Skeletal muscle satellite cell (primary cell): Measurements from ENCODE around the gene MAP2K1.

Experiments
- H3K27me3 ChIP-seq: 2 replicates; pipeline ENCODE4 v1.7.0; 2013; ENCODE audit warnings: low read length; ENCODE audit not compliant: control insufficient read depth, insufficient read depth
- H3K36me3 ChIP-seq: 2 replicates; pipeline ENCODE4 v1.7.0; 2013; ENCODE audit warnings: mild to moderate bottlenecking, control low read depth, low read length; ENCODE audit not compliant: insufficient read depth
- H3K4me1 ChIP-seq: 2 replicates; pipeline ENCODE4 v1.7.0; 2013; ENCODE audit warnings: low read length; ENCODE audit not compliant: control insufficient read depth, insufficient read depth
- H3K4me2 ChIP-seq: 2 replicates; pipeline ENCODE4 v1.7.0; 2013; ENCODE audit warnings: mild to moderate bottlenecking, low read length
- H3K4me3 ChIP-seq: 2 replicates; pipeline ENCODE4 v1.7.0; 2013; ENCODE audit warnings: low read length
- H3K9ac ChIP-seq: 2 replicates; pipeline ENCODE4 v1.7.0; 2013; ENCODE audit warnings: mild to moderate bottlenecking, low read depth, low read length, moderate library complexity
- H3K9me3 ChIP-seq: replicated peaks from 2 replicates; pipeline ENCODE4 v1.7.0; 2013; ENCODE audit warnings: mild to moderate bottlenecking, control low read depth, low read length

Gene MAP2K1

DNA sequence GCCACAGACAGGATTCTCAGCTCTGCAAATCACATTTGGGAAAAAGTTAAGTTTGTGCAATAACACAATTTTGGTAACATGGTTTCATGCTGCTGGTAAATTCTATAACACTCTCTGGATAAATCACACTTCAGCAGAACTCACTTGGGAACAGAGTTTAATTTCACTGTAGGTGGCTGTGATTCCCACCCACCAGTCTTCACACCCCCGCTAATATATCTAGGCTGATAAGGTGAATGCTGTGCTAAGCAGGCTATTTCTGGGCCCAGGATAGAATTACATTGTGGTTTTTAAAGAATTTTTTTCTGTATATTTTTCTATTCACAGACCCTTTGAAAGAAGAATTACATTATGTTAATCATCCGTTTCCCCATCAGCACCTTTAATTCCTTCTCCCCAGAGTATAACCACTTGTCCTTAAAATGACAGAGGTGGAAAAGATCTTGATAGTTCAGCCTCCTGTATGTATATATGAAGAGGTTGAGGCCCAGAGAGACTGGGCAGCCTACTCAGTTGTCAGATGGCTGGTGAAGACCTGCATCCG is 22.9 kb downstream of the MAP2K1 start:
- Histone ChIP-seq H3K36me3 (no peaks in the 10 kb centered on the region), H3K4me1 (peaks cover 24% of the 10 kb centered on the region), H3K27me3 (no peaks in the 10 kb centered on the region), H3K4me2 (no peak overlapping the region), H3K9me3 (no peaks in the 10 kb centered on the region), H3K4me3 (no peak overlapping the region), H3K9ac (no peak overlapping the region)

DNA sequence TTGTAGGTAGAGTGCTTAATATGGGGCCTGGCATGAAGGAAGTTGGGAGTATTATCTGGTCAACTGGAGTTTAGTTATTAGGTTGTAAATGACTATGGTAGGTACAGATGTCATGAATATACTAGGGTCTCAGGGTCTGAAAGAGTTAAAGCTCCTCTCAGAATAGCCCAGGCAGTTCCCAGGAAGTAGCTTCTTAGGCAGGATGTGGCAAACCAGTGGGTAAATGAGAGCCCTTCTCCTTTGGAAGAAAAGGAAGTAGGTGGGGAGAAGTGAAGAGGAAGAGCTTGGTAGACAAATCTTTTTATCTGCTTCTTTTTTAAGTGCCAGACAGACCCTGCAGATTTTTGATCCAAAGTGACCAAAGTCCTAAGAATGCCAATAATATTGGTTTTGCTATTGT is 24.5 kb downstream of the MAP2K1 start:
- H3K4me1 ChIP-seq, result peaks cover 8% of the 10 kb centered on the region
- no peak overlapping the region for H3K4me3 ChIP-seq
- H3K27me3 ChIP-seq, result no peaks in the 10 kb centered on the region
- H3K9ac ChIP-seq, result no peak overlapping the region
- no peaks in the 10 kb centered on the region for H3K36me3 ChIP-seq
- H3K4me2 ChIP-seq, result no peak overlapping the region
- no peaks in the 10 kb centered on the region for H3K9me3 ChIP-seq

DNA sequence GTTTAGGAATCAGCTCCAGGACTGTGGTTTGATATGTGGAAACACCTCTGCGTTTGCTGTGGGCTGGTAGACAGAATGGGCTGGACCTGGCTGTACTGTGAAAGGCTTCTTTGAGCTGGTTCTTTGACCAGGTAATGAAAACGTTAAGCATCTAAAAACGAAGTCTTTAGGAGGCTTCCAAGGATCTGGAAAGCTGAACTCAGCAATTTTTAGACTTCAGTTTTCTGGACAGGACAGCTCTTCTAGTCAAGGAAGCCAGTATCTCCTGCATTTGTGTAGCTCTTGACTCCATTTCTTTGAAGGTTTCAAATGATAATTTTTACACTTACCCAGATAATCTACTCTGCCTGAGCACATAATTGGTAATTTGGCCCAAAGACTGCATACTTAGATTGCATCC is 25.5 kb downstream of the MAP2K1 start:
- H3K4me1 ChIP-seq, result peaks cover 7% of the 10 kb centered on the region
- H3K4me2 ChIP-seq, result no peak overlapping the region
- no peaks in the 10 kb centered on the region for H3K36me3 ChIP-seq
- H3K9ac ChIP-seq, result no peak overlapping the region
- H3K27me3 ChIP-seq, result no peaks in the 10 kb centered on the region
- no peak overlapping the region for H3K4me3 ChIP-seq
- no peaks in the 10 kb centered on the region for H3K9me3 ChIP-seq

DNA sequence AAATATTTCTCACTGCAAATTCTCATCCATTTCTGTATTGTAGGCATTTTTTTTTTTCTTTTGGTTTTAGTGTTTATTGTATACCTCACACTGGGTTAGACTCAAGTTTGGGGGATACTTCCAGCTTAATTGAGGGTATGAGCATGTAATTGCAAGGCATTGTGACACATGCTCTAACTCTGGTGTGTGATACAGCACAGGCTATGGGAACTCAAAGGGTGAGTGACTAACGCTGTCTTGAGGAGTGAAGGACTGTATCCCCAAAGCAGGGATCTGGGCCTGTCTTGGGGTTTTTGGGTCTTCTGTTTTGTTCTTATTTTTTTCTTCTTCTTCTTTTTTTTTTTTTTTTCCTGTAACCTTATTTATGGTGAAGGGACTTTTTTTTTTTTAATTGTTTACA is 26.9 kb downstream of the MAP2K1 start:
- Histone ChIP-seq H3K27me3 (no peaks in the 10 kb centered on the region), H3K4me2 (no peak overlapping the region), H3K4me3 (no peak overlapping the region), H3K9me3 (no peaks in the 10 kb centered on the region), H3K4me1 (peaks cover 19% of the 10 kb centered on the region), H3K9ac (no peak overlapping the region), H3K36me3 (no peaks in the 10 kb centered on the region)

DNA sequence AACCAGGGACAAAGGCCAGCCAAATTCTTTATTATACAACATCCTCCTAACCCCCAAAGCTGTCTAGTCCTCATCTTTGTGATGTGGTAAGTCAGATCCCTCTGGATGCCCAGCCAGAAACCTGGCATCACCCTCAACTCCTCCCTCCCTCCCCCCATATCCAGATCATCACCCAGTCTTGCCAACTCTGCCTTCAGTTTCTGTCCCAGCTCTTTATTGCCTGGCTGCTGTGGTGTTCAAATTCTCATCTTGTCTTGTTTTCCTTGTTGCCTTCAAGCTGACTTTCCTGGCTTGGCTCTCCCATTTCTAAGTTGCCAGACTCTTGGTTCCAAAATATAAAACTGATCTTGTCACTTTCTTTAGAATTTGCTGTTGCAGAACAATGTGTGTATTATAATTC is 28.6 kb downstream of the MAP2K1 start:
- Histone ChIP-seq H3K4me1 (peaks cover 19% of the 10 kb centered on the region), H3K9me3 (no peaks in the 10 kb centered on the region), H3K4me2 (no peak overlapping the region), H3K9ac (no peak overlapping the region), H3K4me3 (no peak overlapping the region), H3K27me3 (no peaks in the 10 kb centered on the region), H3K36me3 (no peaks in the 10 kb centered on the region)

DNA sequence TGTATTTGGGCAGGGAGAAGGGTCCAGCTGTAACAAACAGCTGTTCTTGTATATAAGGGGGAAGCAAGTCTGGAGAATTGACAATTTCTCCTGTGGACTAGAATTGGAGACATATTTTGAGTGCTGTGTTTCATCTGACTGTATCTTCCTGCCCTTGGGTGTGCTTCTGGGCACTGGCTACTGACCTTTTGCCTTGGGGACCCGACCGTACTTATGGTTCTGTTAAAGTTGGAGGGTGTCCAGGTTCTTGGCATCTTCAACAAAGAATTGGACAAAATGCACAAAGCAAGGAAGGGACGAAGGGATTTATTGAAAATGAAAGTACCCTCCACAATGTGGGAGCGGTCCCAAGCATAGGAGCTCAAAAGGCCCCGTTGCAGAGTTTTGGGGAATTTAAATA is 31.0 kb downstream of the MAP2K1 start:
- Histone ChIP-seq H3K9me3 (no peaks in the 10 kb centered on the region), H3K4me2 (peak overlapping the region; percentile 86), H3K36me3 (no peaks in the 10 kb centered on the region), H3K9ac (peak overlapping the region; percentile 62), H3K4me3 (peak overlapping the region; percentile 61), H3K4me1 (peaks cover 13% of the 10 kb centered on the region), H3K27me3 (no peaks in the 10 kb centered on the region)

GRCh38 chr15:66419471-66419870 is 32.8 kb downstream of the MAP2K1 start:
- Histone ChIP-seq H3K9ac (no peak overlapping the region), H3K4me2 (no peak overlapping the region), H3K4me3 (no peak overlapping the region), H3K9me3 (no peaks in the 10 kb centered on the region), H3K4me1 (peaks cover 13% of the 10 kb centered on the region), H3K27me3 (no peaks in the 10 kb centered on the region), H3K36me3 (no peaks in the 10 kb centered on the region)

DNA sequence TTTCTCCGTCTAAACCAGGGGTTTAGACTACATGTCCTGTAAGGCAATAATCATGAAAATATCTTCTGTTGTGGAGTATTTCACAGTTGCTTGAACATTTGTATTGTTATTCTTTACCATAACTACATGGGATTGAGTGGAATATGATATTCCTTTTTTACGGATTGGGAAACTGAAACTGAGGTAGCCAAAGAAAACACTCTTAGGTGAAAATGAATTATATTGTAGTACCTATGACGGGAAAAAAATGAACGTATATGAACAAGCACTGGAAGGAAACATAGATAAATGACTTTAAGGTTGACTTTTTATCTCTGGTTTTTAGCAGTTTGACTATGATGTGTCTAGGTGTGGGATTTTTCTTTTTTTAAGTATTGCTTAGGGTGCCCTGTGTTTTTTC is 35.6 kb downstream of the MAP2K1 start:
- Histone ChIP-seq H3K4me2 (no peak overlapping the region), H3K36me3 (no peaks in the 10 kb centered on the region), H3K4me3 (no peak overlapping the region), H3K9ac (no peak overlapping the region), H3K9me3 (no peaks in the 10 kb centered on the region), H3K27me3 (no peaks in the 10 kb centered on the region), H3K4me1 (peaks cover 11% of the 10 kb centered on the region)

- Histone ChIP-seq H3K36me3 (no peaks in the 10 kb centered on the region), H3K27me3 (no peaks in the 10 kb centered on the region), H3K9ac (no peak overlapping the region), H3K9me3 (no peaks in the 10 kb centered on the region), H3K4me2 (no peak overlapping the region), H3K4me1 (peaks cover 3% of the 10 kb centered on the region), H3K4me3 (no peak overlapping the region)
Observed at GRCh38 chr15:66423149-66423548, 36.4 kb downstream of the MAP2K1 start.

DNA sequence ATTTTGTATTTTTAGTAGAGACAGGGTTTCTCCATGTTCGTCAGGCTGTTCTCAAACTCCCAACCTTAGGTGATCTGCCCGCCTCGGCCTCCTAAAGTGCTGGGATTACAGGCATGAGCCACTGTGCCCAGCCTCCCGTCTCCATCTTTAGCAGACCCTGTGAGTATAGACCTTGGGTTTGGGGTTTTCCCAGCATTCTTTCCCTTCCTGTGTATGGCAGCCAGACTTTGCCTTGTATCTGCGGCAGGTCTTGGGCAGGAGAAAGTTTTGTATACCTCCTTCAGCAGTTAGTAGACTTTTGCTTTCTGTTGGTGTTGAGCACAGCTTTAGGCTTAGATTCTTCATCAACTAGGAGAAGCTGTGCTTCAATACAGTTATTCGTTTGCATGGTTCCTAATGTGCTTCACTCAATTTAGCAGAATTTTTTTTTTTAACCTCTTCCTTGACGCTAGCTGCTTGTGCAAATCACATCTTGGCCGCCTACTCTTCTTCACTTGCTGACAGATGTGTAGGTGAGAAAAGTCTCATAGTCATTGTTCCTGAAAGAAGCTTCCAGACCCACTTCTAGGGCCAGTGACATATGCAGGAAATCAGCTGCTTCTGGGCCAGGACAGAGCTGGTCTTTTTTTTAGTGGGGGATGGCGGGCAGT is 38.4 kb downstream of the MAP2K1 start:
- H3K4me1 ChIP-seq, result no peaks in the 10 kb centered on the region
- no peak overlapping the region for H3K4me2 ChIP-seq
- no peak overlapping the region for H3K9ac ChIP-seq
- no peak overlapping the region for H3K4me3 ChIP-seq
- H3K9me3 ChIP-seq, result no peaks in the 10 kb centered on the region
- no peaks in the 10 kb centered on the region for H3K27me3 ChIP-seq
- no peaks in the 10 kb centered on the region for H3K36me3 ChIP-seq

DNA sequence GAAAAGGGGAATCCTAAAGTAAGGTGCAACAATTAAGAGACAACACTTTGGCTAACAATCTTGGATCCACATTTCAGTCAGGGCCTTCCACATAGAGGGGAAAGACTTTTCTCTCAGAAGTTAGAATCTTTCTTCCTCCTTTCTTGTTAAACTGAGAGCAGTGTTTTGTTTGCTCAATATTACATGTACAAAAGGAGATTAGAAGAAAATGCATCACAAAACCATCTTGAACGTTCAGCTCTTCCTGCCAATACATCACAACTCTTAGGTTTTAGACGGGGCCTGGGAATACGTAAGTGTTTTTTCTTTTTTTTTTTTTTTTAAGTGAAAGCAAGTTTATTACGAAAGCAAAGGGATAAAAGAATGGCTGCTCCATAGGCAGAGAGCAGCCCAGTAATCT is 39.1 kb downstream of the MAP2K1 start:
- Histone ChIP-seq H3K9ac (no peak overlapping the region), H3K36me3 (no peaks in the 10 kb centered on the region), H3K4me2 (no peak overlapping the region), H3K4me3 (no peak overlapping the region), H3K4me1 (no peaks in the 10 kb centered on the region), H3K27me3 (no peaks in the 10 kb centered on the region), H3K9me3 (no peaks in the 10 kb centered on the region)

GRCh38 chr15:66429117-66429516 is 42.4 kb downstream of the MAP2K1 start:
- Histone ChIP-seq H3K27me3 (no peaks in the 10 kb centered on the region), H3K4me3 (no peak overlapping the region), H3K9ac (no peak overlapping the region), H3K36me3 (no peaks in the 10 kb centered on the region), H3K4me1 (no peaks in the 10 kb centered on the region), H3K4me2 (no peak overlapping the region), H3K9me3 (no peaks in the 10 kb centered on the region)
